ENCODE data around the gene CARD9. TPM values are rescaled to one million over a fixed set of nuclear protein-coding genes. Genes with fewer than 3 reads are reported as not detected.
A peak's percentile ranks its signal among the peaks of the same experiment; 100 is the strongest.

CARD9 gene
- total and polyA plus RNA-seq, 11 donors = 0.30 to 7.1 (median 0.77) TPM

GRCh38 chr9:136342181-136343120, 31.0 kb downstream of the CARD9 start:
- Histone ChIP-seq H3K36me3 (peaks cover 0 to 14% (median 2%) of the 10 kb centered on the region in 9 donors), H3K4me1 (peaks cover 0 to 67% (median 46%) of the 10 kb centered on the region in 12 donors), H3K27me3 (no peaks in the 10 kb centered on the region), H3K27ac (peak overlapping the region; percentile 74 to 99 (median 92)), H3K4me3 (peak overlapping the region in 11 of 12 donors; percentile 13 to 58 (median 45)), H3K9me3 (no peaks in the 10 kb centered on the region)
- WGBS, 4 donors = 14 to 25% (median 21%) methylated on average over 38 to 60 of the region's 60 CpGs
- intact Hi-C loops (cut with DNase I) = loop anchor here in 4 of 10 donors (1.0 to 2.0 kb wide), 2 partner anchors 20 to 21 kb away; partner anchors contain the start of gene DNLZ (in 4 of the 4)
- TF ChIP-seq CTCF (IDR thresholded peaks at IDR 0.05) (peak in 2 of 12 donors; percentile 7 to 15), POLR2A (IDR thresholded peaks at IDR 0.05) (peak in 1 of 2 donors; percentile 63)
- peak; percentile 46 to 76 (median 72) for ATAC-seq
- DNase-seq = peak; percentile 84 to 93 (median 92)

- H3K27me3 ChIP-seq = no peaks in the 10 kb centered on the region
- no peaks in the 10 kb centered on the region for H3K9me3 ChIP-seq
- 65 to 81% (median 76%) methylated on average over 5 to 10 of the region's 10 CpGs for WGBS, 4 donors
- intact Hi-C loops (cut with DNase I) = loop anchor here in 4 of 10 donors (1.0 to 2.0 kb wide), 3 partner anchors 21 to 57 kb away; partner anchors contain the start of gene DNLZ (in 3 of the 4)
- ATAC-seq (no peak), DNase-seq (no peak)
- H3K27ac ChIP-seq = peak overlapping the region; percentile 74 to 99 (median 92)
- peaks cover 0 to 67% (median 46%) of the 10 kb centered on the region in 12 donors for H3K4me1 ChIP-seq
- TF ChIP-seq POLR2A (IDR thresholded peaks at IDR 0.05) (no peak), CTCF (IDR thresholded peaks at IDR 0.05) (no peak)
- H3K4me3 ChIP-seq = peak overlapping the region in 5 of 12 donors; percentile 50 to 58 (median 55)
- H3K36me3 ChIP-seq = peaks cover 0 to 21% (median 5%) of the 10 kb centered on the region in 9 donors
Observed at GRCh38 chr9:136341769-136342168, 31.7 kb downstream of the CARD9 start.

- no peak for TF ChIP-seq CTCF (IDR thresholded peaks at IDR 0.05)
- no peak for TF ChIP-seq POLR2A (IDR thresholded peaks at IDR 0.05)
- Histone ChIP-seq H3K4me3 (no peak overlapping the region), H3K9me3 (no peaks in the 10 kb centered on the region), H3K27me3 (no peaks in the 10 kb centered on the region), H3K27ac (peak overlapping the region; percentile 74 to 99 (median 92)), H3K4me1 (peaks cover 0 to 62% (median 40%) of the 10 kb centered on the region in 12 donors), H3K36me3 (peaks cover 0 to 27% (median 8%) of the 10 kb centered on the region in 9 donors)
- WGBS, 4 donors = 56 to 78% (median 72%) methylated on average over 15 to 18 of the region's 18 CpGs
- peak in 2 of 5 donors; percentile 81 to 90 for DNase-seq
- peak; percentile 42 to 51 (median 45) for ATAC-seq
- intact Hi-C loops (cut with DNase I) = loop anchor here in 1 of 10 donors (2.0 kb wide), 1 partner anchor 58 kb away; no protein-coding TSS in a partner anchor
Observed at GRCh38 chr9:136341042-136341655, 32.3 kb downstream of the CARD9 start.

Data from heart left ventricle (tissue), 16 donors.